NCI-H1105 (cell line): ENCODE measurements around the gene ELOVL5.
"Not testable (repeated sequence)": the region's sequence is repeated elsewhere in the genome, so short reads cannot be mapped to it uniquely, and the experiment has no call there.

Experiments
- DNase-seq: peaks from one replicate; lab custom pipeline; 2025; lab: John Stamatoyannopoulos, UW

Gene ELOVL5

DNA sequence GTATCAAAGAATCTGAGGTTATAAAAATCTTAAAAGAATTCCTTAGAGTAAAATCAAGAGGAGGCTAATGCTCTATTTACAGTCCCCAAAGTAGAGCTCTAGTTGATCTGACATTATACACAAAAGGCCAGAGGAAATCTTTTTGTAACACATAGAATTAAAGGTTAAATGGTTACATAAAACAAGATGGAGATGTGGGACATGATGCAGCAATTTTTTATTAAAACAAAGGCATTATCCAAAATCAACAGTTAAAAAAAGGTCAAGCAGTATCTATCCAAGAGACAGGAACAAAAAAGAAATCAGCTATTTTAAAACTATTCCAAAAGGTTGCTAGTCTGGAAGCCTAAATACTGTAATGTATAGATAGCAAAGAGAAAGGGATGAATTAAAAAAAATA lies 20.4 kb downstream of the ELOVL5 start:
- no peak for DNase-seq

DNA sequence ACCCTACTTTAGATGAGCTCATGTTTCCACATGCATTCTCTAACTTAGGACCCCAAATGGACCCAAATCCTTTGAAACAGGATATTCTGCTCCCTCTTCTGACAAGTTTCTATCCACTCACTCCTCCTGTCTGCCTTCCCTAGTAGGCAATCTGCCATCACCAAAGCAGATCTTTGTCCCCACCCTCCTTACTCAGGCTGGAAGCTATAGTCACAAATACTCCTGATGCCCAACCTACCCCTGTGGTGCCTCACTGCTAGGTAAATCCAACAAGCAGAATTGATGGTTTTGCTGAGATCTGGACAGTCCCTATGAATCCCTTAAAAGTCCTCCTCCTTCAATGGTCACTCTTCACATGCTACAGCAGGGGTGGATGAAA lies 21.7 kb downstream of the ELOVL5 start:
- DNase-seq: no peak

DNA sequence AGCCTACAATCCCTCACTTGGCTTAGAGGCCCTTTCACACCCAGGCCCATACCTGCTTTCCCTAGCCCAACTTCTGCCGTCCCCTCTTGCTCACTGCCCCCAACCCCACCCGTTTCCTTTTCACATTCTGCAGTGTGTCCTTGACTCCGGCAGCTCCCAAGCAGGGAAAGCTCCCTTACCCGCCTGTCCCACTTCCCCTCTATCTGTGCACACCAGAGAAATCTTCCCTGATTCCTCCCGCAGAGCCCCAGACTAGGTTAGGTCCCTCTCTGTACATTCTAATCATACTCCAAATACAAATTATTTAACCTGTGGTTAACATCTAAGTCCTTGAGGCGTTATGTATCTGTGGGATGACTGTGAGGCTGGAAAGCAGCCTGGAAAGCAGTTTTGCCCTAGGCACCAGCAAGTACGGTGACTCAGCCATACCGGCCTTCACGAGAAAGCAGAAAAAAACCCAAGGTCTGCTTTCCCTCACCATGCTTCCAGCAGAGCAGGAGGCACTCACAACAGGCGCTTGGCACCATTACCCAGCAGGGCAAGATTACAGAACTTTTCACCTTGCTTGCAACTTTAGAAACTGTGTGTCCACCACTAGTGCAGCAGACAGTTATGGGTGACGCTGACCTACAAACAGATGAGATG lies 22.3 kb downstream of the ELOVL5 start:
- no peak for DNase-seq

DNA sequence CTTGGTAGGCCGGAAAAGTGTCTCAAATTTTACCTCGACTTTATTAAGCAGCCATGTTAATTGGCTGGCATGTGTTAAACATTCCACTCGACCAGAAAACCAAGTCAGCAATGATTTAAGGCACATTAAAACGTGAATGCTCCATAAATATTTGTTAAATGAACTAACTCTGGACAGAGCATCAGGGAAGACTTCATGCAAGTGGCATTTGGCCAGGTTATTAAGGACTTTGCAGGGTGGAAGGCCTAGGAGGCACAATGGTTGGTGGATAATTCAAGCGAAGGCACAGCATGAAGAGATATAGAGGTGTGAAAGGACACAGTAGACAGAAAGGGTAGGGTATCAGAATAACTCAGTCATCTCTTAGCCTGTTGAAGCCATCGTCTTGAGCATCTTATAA lies 23.0 kb downstream of the ELOVL5 start:
- no peak for DNase-seq

DNA sequence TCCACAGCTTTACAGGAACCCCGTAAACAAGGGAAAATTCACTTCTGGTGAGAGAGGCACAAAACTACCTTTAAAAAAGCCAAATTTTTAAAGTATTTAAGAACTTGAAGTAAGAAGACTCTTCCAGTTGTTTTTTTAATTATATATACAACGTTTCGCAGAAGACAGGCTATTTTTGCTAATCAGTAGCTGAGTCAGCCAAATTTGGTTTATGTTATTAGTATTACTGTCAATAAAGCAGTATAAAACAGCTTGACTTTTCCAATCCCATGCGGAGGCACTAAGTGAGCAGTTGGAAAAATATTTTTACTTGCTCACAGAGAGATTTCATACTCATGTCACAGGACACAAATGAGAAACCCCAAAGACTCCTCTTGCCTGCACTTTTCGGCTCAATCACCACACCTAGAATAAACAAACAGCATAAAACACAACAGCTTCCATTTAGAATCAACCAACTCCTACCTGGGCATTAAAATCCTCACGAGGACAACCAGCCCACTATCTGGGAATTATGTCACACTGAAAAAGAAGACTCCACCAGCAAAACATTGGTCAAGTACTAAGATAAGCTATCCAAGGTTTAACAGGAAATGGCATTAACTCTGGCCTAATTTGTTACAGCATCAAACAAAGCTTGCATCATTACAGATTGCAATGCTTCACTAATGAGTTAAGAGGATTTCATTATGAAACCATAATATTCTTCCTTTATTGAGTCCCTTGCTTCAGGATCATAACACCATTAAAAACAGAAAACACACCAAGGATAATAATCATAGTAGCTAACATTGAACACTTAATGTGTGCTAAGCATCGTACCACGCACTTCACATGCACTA lies 26.3 kb downstream of the ELOVL5 start:
- no peak for DNase-seq

DNA sequence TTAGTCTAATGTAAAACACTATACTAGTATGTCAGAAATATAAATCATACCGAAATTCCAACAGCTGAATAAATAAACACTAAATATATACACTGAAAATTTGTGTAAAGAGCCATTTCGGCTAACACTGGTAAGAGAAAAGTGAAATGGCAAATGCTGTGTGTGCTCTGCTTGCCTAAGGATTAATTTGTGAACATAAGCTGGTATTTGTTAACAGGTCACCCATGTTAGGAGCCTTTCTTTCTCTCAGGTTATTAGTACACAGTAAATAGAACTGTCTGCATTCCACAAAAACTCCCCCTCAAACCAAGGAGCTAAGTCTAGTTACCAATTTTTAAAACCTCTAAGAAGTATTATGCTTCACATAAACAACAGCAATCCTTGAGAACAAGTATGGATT lies 27.0 kb downstream of the ELOVL5 start:
- no peak for DNase-seq

DNA sequence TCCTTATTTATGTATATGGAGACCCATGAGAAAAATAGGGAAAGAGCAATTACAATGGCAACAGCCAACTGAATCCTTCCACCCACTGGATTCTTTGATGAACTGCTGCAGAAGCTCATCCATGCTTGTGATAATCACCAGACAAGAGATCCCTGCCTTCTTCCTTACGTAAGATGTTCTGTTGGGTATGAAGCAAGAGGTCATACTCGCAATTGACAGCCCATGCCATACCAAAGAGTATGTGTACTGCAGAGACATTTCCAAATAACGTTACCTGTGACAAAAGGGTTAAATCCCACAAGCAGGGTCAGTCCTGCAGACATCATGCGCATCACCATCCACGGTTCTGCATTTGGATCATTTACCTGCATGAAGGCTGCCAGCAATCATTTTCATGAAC lies 27.8 kb downstream of the ELOVL5 start:
- no peak for DNase-seq

DNA sequence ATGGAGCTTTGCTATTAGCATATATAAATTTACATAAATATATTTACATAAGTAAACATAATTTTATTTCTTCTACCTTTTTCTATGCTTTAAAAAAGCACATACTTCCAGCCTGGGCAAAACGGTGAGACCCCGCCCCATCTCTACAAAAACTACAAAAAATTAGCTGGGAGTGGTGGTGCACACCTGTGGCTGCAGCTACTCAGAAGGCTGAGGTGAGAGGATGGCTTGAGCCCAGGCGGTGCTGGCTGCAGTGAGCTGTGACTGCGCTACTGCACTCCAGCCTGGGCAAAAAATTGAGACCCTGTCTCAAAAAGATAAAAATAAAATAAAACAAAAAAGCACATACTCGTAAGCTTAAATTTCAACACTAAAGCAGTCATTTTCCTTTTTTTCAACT lies 30.3 kb downstream of the ELOVL5 start:
- no peak for DNase-seq

DNA sequence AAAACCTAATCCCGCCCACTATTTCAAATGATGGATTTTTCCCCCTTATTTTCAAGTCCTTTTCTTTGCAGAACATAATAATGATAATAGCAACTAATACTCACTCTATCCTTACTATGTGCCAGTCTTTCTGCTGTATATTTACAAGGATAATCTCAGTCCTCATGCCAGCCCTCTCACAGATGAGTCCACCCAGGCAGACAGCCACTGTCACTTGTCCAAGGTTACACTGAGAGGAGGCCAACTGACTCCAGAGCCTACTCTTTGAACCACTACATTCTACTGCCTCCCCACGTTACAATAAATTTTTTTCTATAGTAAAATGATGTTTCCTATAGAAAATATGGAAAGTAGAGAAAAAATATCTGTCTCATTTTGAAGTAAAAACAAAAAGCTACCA lies 30.9 kb downstream of the ELOVL5 start:
- DNase-seq: no peak

DNA sequence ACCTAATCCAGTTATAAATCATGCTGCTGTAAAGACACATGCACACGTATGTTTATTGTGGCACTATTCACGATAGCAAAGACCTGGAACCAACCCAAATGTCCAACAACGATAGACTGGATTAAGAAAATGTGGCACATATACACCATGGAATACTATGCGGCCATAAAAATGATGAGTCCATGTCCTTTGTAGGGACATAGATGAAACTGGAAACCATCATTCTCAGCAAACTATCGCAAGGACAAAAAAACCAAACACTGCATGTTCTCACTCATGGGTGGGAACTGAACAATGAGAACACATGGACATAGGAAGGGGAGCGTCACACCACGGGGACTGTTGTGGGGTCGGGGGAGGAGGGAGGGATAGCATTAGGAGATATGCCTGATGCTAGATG lies 31.5 kb downstream of the ELOVL5 start:
- not testable (repeated sequence) for DNase-seq

DNA sequence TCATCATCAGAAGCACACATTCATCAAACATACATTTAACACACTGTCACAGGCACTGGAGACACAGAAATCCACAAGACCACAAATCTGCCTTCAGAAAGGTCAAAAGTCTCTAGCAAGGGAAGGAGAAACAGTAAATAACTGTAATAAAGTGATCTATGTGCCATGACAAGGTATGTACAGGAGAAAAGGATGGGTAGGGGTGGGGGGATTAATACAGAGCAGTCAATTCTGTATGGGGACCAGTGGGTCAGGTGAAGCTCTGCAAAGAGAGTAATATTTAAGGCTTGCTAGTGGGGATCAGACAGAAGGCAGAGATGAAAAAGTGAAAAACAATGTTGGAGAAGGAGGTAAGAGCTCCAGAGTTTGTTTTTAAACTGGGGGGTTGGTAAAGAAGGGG lies 32.6 kb downstream of the ELOVL5 start:
- DNase-seq: no peak

DNA sequence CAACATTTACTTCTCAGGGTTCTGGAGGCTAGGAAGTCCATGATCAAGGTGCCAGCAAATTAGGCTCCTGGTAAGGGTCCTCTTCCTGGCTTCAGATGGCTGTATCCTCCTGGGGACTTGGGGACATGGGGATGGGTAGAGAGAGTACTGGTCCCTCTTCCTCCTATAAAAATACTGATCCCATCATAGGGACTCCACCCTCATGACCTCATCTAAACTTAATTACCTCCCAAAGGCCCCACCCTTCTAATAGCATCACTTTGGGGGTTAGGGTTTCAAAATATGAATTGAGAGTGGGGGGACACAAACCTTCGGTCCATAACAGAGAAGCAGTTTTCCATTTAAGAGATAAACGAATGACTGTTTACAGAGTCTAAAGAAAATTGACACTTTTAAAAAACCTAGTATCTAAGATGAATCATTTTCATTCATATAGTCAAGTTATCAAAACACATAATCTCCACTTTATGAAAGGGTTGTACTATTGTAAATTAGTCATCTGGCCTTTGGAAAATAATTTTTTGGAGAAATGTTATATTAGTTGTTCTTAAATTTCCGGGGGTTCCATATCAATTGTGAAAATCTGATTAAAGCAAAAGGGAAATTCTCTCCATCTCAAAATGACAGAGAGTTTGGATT lies 33.5 kb downstream of the ELOVL5 start:
- DNase-seq: no peak

DNA sequence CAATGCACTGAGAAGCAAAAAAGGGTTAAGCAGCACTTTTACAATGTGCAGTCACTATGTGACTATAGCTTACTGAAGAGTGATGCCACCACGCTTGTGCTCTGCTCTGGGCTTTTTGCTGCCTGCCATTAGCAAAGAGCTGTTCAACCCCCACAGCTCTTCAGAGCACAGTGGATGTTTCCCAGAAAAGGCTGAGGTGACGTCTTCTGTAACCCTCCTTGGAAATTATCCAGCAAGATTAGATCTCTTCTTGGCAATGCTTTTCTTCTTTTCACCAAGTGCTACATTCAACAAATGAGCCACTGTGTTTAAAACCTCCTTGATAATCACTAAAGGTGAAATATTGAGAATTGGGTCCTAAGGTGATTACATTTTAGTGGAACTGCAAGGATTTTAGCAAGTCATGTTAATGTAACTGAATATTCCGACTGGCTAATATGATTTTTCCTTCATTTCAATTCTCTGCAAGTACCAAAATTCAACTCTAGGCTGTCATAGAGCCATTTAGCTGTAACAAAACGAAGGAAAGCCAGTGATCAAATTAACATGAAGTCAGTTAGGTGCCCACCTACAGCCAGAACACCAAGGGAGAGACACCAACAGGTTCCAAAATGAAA lies 34.9 kb downstream of the ELOVL5 start:
- DNase-seq: no peak

DNA sequence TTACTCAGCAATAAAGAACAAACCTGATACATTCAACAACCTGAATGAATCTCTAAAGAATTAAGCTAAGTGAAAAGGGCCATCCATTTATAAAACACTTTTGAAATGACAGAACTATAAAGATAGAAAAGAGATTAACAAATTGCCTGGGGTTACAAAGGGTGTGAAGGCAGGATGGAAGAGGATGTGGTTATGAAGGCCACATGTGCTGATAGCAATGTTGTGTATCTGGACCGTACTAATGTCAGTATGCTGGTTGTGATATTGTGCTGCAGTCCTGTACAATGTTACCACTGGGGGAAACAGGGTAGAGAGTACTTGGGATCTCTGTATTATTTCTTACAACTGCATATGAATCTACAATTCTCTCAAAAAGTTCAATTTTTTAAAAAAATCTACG lies 36.4 kb downstream of the ELOVL5 start:
- DNase-seq: no peak

DNA sequence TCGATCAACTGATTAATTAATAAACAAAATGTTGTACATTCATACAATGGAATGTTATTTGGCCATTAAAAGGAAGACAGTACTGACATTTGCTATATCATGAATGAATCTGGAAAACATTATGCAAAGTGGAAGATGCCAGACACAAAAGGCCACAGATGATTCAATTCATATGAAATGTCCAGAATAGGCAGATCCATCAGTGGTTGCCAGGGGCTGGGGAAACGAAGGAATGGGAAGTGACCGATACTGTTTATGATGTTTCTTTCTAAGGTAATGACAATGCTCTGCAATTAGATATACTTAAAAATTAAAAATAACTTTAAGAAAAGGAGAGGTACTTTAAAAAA lies 37.2 kb downstream of the ELOVL5 start:
- no peak for DNase-seq

DNA sequence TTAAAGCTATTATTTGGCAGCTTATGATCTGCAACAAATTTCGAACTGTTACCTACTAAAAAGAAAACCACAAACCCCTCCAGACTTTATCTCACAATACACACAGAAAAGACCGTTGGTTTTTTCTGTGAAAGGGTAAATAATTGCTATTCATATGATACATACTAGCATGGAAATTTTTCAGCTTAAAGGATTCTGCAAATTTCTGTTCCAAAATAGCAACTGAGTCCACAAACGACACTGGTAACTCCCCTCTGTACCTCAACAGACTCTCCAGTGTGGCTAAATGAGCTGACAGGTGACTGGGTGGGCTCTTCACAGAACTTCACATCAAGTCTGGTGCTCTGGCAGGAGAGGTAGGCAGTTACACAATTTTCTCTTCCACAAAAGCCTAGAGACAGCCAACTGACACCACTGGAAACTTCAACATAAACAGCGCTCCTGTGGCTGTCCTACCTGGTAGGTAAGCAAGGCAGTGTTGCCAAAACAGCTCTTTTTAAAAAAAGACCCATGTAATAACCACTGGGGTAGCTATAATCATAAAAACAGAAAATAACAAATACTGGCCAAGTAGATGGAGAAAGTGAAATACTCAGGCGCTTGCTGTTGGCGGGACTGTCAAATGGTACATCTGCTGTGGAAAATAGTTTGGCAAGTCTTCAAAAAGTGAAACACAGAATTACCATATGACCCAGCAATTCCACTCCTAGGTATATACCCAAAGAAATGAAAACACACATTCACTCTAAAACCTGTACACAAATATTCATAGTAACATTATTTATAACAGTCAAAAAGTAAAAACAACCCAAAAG lies 37.8 kb downstream of the ELOVL5 start:
- DNase-seq: no peak

DNA sequence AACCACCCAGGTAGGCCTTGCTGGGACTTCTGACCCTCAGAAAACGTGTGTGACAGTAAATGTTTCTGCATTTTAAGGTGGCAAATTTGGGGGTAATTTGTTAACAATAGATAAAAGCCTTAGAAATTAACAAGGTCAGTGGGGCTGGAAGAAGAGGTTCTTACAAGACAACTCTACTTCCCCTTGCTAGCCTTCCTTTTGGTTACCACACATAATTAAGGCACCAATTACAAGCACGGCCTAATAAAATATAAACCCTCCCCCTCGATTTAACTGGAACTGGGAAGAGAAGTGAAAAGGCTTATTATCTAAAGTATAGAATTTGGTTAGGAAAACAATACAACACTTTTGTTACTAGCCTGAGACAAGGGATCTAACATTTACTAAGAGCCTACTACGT lies 38.8 kb downstream of the ELOVL5 start:
- no peak for DNase-seq

DNA sequence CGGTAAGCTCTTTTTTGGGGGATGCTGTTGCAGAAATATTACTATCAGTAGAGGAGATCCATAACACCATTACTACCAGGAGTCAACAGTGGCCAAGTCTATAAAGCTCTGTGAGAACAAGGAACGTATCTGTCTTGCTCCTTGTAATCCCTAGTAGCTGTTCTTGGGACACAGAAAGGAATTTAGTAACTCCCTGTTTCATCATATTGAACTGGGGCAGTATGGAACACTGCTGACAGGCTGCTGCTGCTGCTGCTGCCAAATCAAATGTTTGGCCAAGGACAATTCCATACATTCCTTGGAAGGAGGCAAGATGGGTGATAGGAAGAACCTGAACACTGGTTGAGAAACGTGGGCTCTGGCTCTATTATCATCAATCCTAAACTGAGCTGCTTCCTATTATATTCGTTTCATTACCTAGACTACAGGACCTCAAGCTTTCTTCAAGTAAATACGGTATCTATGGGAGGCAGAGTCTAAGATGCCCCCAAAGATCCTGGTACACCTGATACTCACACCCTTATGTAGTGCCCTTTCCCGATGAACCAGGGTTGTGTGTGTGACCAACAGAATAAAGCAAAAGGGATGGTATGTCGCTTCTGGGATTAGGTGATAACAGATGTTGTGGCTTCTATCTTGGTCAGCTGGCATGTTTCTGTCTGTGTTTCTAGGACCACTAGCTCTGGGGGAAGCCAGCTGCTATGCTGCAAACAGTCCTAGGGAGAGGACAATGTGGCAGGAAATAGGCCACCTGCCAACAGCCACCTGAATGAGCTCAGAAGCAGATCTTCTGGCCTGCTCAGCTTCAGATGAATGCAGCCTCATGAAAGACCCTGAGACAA lies 39.5 kb downstream of the ELOVL5 start:
- DNase-seq: no peak

DNA sequence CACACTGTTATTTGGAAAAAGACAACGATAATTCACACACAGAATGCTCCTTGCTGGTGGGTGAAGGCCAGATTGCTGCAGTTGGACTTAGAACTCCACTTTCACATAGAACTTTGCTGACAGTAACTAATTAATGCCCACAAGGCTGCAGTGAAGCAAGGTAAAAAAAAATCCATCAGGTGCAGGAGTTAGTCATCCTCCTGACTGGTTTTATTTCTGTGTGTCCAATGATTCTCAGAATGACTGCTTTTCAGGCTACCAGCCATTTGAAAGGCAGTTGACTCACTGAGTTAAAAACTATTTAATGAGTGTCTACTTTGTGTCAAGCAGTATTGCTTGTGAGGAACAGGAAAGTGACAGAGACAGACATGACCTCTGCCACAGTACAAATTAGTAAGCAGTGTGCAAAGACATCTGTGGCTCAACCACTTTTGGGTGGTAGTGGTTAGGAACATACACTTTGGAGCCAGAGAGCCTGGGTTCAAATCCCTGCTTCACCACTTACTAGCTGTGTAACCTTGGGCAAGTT lies 41.9 kb downstream of the ELOVL5 start:
- DNase-seq: no peak

DNA sequence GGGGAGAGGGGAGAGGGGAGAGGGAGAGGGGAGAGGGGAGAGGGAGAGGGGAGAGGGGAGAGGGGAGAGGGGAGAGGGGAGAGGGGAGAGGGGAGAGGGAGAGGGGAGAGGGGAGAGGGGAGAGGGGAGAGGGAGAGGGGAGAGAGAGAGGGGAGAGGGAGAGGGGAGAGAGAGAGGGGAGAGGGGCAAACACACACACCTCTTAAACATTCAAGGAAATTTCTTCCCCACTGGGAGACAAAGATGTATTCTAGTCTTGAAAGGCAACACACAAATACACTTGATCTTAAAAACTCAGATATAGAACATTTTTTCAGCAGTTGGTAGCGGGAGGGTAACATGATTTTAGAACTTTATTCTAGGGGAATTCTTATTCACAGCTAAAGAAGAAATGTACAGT lies 42.5 kb downstream of the ELOVL5 start:
- DNase-seq: not testable (repeated sequence)

DNA sequence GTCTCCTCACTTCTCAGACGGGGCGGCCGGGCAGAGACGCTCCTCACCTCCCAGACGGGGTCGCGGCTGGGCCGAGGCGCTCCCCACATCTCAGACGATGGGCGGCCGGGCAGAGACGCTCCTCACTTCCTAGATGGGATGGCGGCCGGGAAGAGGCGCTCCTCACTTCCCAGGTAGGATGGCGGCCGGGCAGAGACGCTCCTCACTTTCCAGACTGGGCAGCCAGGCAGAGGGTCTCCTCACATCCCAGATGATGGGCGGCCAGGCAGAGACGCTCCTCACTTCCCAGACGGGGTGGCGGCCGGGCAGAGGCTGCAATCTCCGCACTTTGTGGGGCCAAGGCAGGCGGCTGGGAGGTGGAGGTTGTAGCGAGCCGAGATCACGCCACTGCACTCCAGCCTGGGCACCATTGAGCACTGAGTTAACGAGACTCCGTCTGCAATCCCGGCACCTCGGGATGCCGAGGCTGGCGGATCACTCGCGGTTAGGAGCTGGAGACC lies 43.2 kb downstream of the ELOVL5 start:
- DNase-seq: not testable (repeated sequence)
